ENCODE data around the gene IFNAR1. TPM values are rescaled to one million over a fixed set of nuclear protein-coding genes. Genes with fewer than 3 reads are reported as not detected.

The IFNAR1 gene
- total RNA-seq, 1 experiment from 2014 or later, result 14.2 TPM

DNA sequence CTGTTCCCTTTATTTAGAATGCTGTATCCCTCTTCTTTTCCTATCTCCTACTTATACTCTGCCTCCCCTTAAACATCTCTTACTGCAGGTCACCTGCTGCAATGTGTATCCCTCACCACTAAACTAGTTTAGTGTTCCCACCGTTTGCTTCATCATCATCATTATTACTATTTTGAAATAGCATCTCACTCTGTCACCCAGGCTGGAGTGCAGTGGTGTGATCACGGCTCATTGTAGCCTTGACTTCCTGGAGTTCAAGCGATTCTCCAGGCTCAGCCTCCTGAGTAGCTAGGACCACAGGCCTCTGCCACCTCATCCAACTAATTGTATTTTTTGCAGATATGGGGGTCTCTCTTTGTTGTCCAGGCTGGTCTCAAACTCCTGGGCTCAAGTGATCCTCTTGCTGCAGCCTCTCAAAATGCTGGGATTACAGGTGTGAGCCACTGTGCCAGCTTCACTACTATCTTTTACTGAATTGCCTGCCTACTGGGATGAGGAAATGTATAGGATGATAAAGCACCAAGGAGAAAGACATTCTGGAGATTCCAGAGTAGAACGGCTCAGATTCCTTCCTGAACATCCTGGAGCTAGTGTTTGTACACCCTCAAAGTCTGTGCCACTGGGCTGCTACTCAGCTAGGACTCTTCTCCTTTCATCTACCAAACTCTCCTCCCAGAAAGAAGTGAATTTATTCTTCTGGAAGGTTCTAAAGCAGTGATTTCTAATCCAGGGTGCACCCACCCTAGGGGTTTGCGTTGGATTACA is 8.6 kb upstream of the IFNAR1 start:
- H3K27me3 Mint-ChIP-seq (ENCODE audit: low read depth), result peaks cover 6% of the 10 kb centered on the region
- no peak overlapping the region for H3K56ac ChIP-seq (ENCODE audit: insufficient read length, low read depth, low read length)

More for the DNA sequence above, 8.6 kb upstream of the IFNAR1 start:
- TF ChIP-seq, protein P1, sequence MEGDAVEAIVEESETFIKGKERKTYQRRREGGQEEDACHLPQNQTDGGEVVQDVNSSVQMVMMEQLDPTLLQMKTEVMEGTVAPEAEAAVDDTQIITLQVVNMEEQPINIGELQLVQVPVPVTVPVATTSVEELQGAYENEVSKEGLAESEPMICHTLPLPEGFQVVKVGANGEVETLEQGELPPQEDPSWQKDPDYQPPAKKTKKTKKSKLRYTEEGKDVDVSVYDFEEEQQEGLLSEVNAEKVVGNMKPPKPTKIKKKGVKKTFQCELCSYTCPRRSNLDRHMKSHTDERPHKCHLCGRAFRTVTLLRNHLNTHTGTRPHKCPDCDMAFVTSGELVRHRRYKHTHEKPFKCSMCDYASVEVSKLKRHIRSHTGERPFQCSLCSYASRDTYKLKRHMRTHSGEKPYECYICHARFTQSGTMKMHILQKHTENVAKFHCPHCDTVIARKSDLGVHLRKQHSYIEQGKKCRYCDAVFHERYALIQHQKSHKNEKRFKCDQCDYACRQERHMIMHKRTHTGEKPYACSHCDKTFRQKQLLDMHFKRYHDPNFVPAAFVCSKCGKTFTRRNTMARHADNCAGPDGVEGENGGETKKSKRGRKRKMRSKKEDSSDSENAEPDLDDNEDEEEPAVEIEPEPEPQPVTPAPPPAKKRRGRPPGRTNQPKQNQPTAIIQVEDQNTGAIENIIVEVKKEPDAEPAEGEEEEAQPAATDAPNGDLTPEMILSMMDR (conservative IDR thresholded peaks at IDR 0.05), result no peak
- Histone ChIP-seq H3T11ph (ENCODE audit: low read length) (no peak overlapping the region), H2BK5ac (ENCODE audit: insufficient read length, low read length) (no peak overlapping the region), H2BK15ac (ENCODE audit: low read depth, low read length) (no peak overlapping the region), H2BK20ac (ENCODE audit: low read depth, low read length, poor library complexity, severe bottlenecking) (no peak overlapping the region), H4K20me1 (ENCODE audit: control insufficient read depth, insufficient read depth, insufficient read length) (no peaks in the 10 kb centered on the region), H2BK120ac (ENCODE audit: low read depth, low read length, poor library complexity, severe bottlenecking) (no peak overlapping the region), H3K79me1 (ENCODE audit: insufficient read depth, low read depth, low read length, poor library complexity, severe bottlenecking) (no peaks in the 10 kb centered on the region), H3K4ac (ENCODE audit: low read depth, low read length) (no peak overlapping the region), H3K14ac (ENCODE audit: insufficient read depth, low read length) (no peak overlapping the region), H3K27ac (ENCODE audit: insufficient read length, low read depth, low read length) (no peak overlapping the region), H3K23ac (ENCODE audit: insufficient read length, low read depth, low read length) (no peak overlapping the region), H3K9me3 (ENCODE audit: control insufficient read depth, low read depth, low read length) (no peaks in the 10 kb centered on the region), H3K18ac (ENCODE audit: insufficient read length, low read depth, low read length) (no peak overlapping the region), H3K79me2 (ENCODE audit: insufficient read depth, low read length) (no peaks in the 10 kb centered on the region), H2BK12ac (ENCODE audit: insufficient read length, low read depth, low read length) (no peak overlapping the region), H4K91ac (ENCODE audit: insufficient read length, low read depth, low read length) (no peak overlapping the region), H3K4me1 (ENCODE audit: insufficient read depth, low read length) (no peaks in the 10 kb centered on the region), H3K27me3 (ENCODE audit: insufficient read depth, low read length) (no peaks in the 10 kb centered on the region), H2AFZ (ENCODE audit: low read length) (no peak overlapping the region), H3K9ac (ENCODE audit: extremely low read depth, insufficient read length, low read length) (no peak overlapping the region), H3K23me2 (ENCODE audit: insufficient read length, low read depth, low read length, poor library complexity, severe bottlenecking) (no peaks in the 10 kb centered on the region), H3K4me2 (ENCODE audit: insufficient read depth, insufficient read length, low read length) (no peak overlapping the region), H4K8ac (replicated peaks; ENCODE audit: insufficient read length, low read depth, low read length) (no peak overlapping the region), H4K5ac (ENCODE audit: insufficient read length, low read depth, low read length) (no peak overlapping the region), H2AK5ac (ENCODE audit: insufficient read length, low read length) (no peak overlapping the region)
- no CpG with 5 or more reads among the region's 5 CpGs for WGBS (ENCODE audit: extremely low coverage, insufficient read length, low lambda C conversion rate)
- Mint-ChIP-seq H3K27ac (no peak overlapping the region), H3K4me1 (no peaks in the 10 kb centered on the region), H3K9me3 (peaks cover 0 to 2% of the 10 kb centered on the region in 2 experiments; a peak in 1 of 5 replicates), H3K4me3 (no peak overlapping the region), H3K36me3 (ENCODE audit: insufficient read depth in 1 of 3, low read depth in 3 of 3) (no peaks in the 10 kb centered on the region)
- no peak for DNase-seq
